GM12878 (cell line): Measurements from ENCODE around the gene C9orf50. TPM values are rescaled to one million over a fixed set of nuclear protein-coding genes. Genes with fewer than 3 reads are reported as not detected.

Experiments
- ATAC-seq: fragments of 200-7000 bp; cut with Tn5 transposase; 3 replicates; pipeline ENCODE4 v1.9.1; 2020; ENCODE audit warnings: mild to moderate bottlenecking, moderate library complexity
- BruUV-seq: library from RNA; stranded (reverse); fragments of 400-500 nt; replicated peaks from 2 replicates; lab custom pipeline; 2021; lab: Mats Ljungman, UMichigan
- CTCF ChIA-PET: fragments of 300-600 bp; sonication (Branson Sonifier 250); formaldehyde crosslinking; extraction: SDS; loops from one replicate; lab custom pipeline; 2021; ENCODE audit warnings: inconsistent platforms; lab: Yijun Ruan, JAX
- POLR2A ChIA-PET: fragments of 350-600 bp; formaldehyde crosslinking; extraction: SDS; loops from one replicate; lab custom pipeline; 2021; ENCODE audit warnings: inconsistent platforms; lab: Charles Lee
- RAD21 ChIA-PET: fragments of 300-600 bp; sonication (Branson Sonifier 250); formaldehyde crosslinking; loops from one replicate; lab custom pipeline; 2023; ENCODE audit warnings: antibody characterized with exemption; ENCODE audit not compliant: unreplicated experiment; lab: Charles Lee
- SMC1A ChIA-PET: fragments of 300-600 bp; sonication (Branson Sonifier 250); formaldehyde crosslinking; loops from one replicate; lab custom pipeline; 2023; ENCODE audit not compliant: unreplicated experiment, uncharacterized antibody; lab: Charles Lee
- DNase-seq: peaks from one replicate; pipeline ENCODE4 v3.0.0-alpha.2; 2011; ENCODE audit warnings: low read depth, low spot score
- FAIRE-seq: peaks from 3 replicates; lab custom pipeline; 2011; peaks lifted over from hg19 to GRCh38; lab: Jason Lieb, UNC
- H2AFZ ChIP-seq: 2 replicates; pipeline ENCODE4 v1.6.0; 2011; ENCODE audit warnings: low read depth, low read length, control low read depth; ENCODE audit not compliant: control insufficient read depth
- H3K27ac ChIP-seq: 2 replicates; pipeline ENCODE4 v1.5.1; 2011; ENCODE audit warnings: control low read depth; ENCODE audit not compliant: control insufficient read depth, insufficient read depth
- H3K27me3 ChIP-seq, 2 experiments: replicated peaks in 1 of 2; 2 replicates each; pipeline versions ENCODE4 v1.6.0 to v1.6.1; 2011; ENCODE audit warnings: low read length in 1 of 2; ENCODE audit not compliant: control insufficient read depth in 2 of 2, insufficient read depth in 2 of 2
- H3K36me3 ChIP-seq, 2 experiments: 2 replicates each; pipeline ENCODE4 v1.5.1; 2011; ENCODE audit warnings: low read length in 1 of 2; ENCODE audit not compliant: control insufficient read depth in 2 of 2, insufficient read depth in 2 of 2
- H3K4me1 ChIP-seq: 2 replicates; pipeline ENCODE4 v1.6.1; 2011; ENCODE audit warnings: mild to moderate bottlenecking, low read length, moderate library complexity, mixed read lengths; ENCODE audit not compliant: control insufficient read depth, insufficient read depth
- H3K4me2 ChIP-seq: 2 replicates; pipeline ENCODE4 v1.6.0; 2011; ENCODE audit warnings: control low read depth; ENCODE audit not compliant: control insufficient read depth, insufficient read depth
- H3K4me3 ChIP-seq: fragments of 200-600 bp; sonication (generic); 2 replicates; pipeline ENCODE4 v1.5.1; 2016
- H3K79me2 ChIP-seq: 2 replicates; pipeline ENCODE4 v1.6.0; 2011; ENCODE audit warnings: low read length; ENCODE audit not compliant: control insufficient read depth, insufficient read depth
- H3K9ac ChIP-seq: 2 replicates; pipeline ENCODE4 v1.8.0; 2011; ENCODE audit warnings: low read length, control low read depth, mixed read lengths; ENCODE audit not compliant: control insufficient read depth, insufficient read depth
- H3K9me3 ChIP-seq: replicated peaks from 3 replicates; pipeline ENCODE4 v1.5.1; 2011; ENCODE audit warnings: mild to moderate bottlenecking, low read length; ENCODE audit not compliant: control insufficient read depth, insufficient read depth
- H4K20me1 ChIP-seq: 2 replicates; pipeline ENCODE4 v1.6.0; 2011; ENCODE audit not compliant: control insufficient read depth, insufficient read depth
- BMI1 ChIP-seq: fragments of 450-650 bp; IDR thresholded peaks from 2 replicates; pipeline ENCODE4 v1.6.1; 2016; ENCODE audit warnings: mild to moderate bottlenecking, moderate library complexity, borderline replicate concordance
- BRCA1 ChIP-seq: IDR thresholded peaks from 2 replicates; pipeline ENCODE4 v1.6.1; 2011; ENCODE audit warnings: low read depth, low read length, improper control_type of control experiment
- CBX3 ChIP-seq: fragments of 200-600 bp; sonication (generic); IDR thresholded peaks from 2 replicates; pipeline ENCODE4 v1.6.1; 2016; ENCODE audit warnings: low read depth, borderline replicate concordance
- EP300 ChIP-seq, 2 experiments: fragments of 150-350 bp in 1 of 2; IDR thresholded peaks; 2 replicates each; pipeline ENCODE4 v1.6.1; 2011 to 2012; ENCODE audit warnings: low read depth in 2 of 2, low read length in 2 of 2, borderline replicate concordance in 1 of 2, improper control_type of control experiment in 1 of 2, inconsistent platforms in 1 of 2; ENCODE audit not compliant: control insufficient read depth in 1 of 2
- HDAC6 ChIP-seq: fragments of 200-600 bp; sonication (generic); IDR thresholded peaks from one replicate; pipeline ENCODE4 v1.8.0; 2017; ENCODE audit warnings: antibody characterized with exemption; ENCODE audit not compliant: unreplicated experiment
- JUND ChIP-seq: IDR thresholded peaks from 2 replicates; pipeline ENCODE4 v1.6.1; 2012; ENCODE audit warnings: low read depth, mild to moderate bottlenecking, low read length, improper control_type of control experiment, moderate library complexity
- MEF2B ChIP-seq: fragments of 450-650 bp; IDR thresholded peaks from 2 replicates; pipeline ENCODE4 v1.6.1; 2018; ENCODE audit warnings: mild to moderate bottlenecking, moderate library complexity; ENCODE audit not compliant: partially characterized antibody, poor library complexity, severe bottlenecking
- MYC ChIP-seq: IDR thresholded peaks from 2 replicates; pipeline ENCODE4 v1.6.1; 2011; ENCODE audit warnings: mild to moderate bottlenecking, low read length, moderate library complexity, inconsistent platforms; ENCODE audit not compliant: insufficient read depth, insufficient replicate concordance, insufficient read length, severe bottlenecking
- RBBP5 ChIP-seq: fragments of 200-600 bp; sonication (generic); conservative IDR thresholded peaks from 2 replicates; pipeline ENCODE4 v1.6.1; 2016
- RUNX3 ChIP-seq: IDR thresholded peaks from 2 replicates; pipeline ENCODE4 v1.6.1; 2012; ENCODE audit warnings: low read length, inconsistent platforms
- SIN3A ChIP-seq: IDR thresholded peaks from 2 replicates; pipeline ENCODE4 v1.6.1; 2012; ENCODE audit warnings: low read depth, low read length, improper control_type of control experiment
- SMAD1 ChIP-seq: fragments of 450-650 bp; IDR thresholded peaks from 2 replicates; pipeline ENCODE4 v1.6.1; 2018; ENCODE audit warnings: mild to moderate bottlenecking, low read depth; ENCODE audit not compliant: partially characterized antibody
- SMAD5 ChIP-seq: IDR thresholded peaks from 2 replicates; pipeline ENCODE4 v1.6.1; 2016; ENCODE audit warnings: antibody characterized with exemption, low read depth
- ZBTB33 ChIP-seq: fragments of 450-650 bp; IDR thresholded peaks from 2 replicates; pipeline ENCODE4 v1.6.1; 2017; ENCODE audit warnings: mild to moderate bottlenecking
- WGBS: methylation state at CpG from one replicate; pipeline ENCODE4 v1.1.6; 2016; ENCODE audit warnings: low lambda C conversion rate; ENCODE audit not compliant: insufficient replicate concordance, insufficient coverage; ENCODE audit errors: missing lambda C conversion rate; 5-methylcytosine and 5-hydroxymethylcytosine counted together
- in situ Hi-C: fragments of 300-500 bp; cut with MboI; formaldehyde crosslinking; loops from 9 replicates; pipeline ENCODE4 v1.14.3; 2018; ENCODE audit warnings: mixed read lengths
- intact Hi-C: fragments of 100-400 bp; cut with micrococcal nuclease; formaldehyde crosslinking; loops from one replicate; pipeline ENCODE4 v1.14.2; 2022; ENCODE audit not compliant: unreplicated experiment
- polyA plus RNA-seq, 11 experiments: library from polyadenylated mRNA; depleted of rRNA in 4 of 11; unstranded in 6 of 11; stranded (reverse) in 5 of 11; fragments of >200 nt; fragmentation: Nextera tagmentation in 4 of 11; fragmentation: Illumina TruSeq in 1 of 11; extraction: Ambion mirVana in 4 of 11; extraction: Trizol in 1 of 11; gene quantifications; 1 replicate in 1 of 11; 2 replicates in 10 of 11; pipeline versions ENCODE4 v1.2.1 to v1.2.3, GENCODE V29; 2011 to 2016; ENCODE audit warnings: inconsistent platforms in 2 of 11, missing spikeins in 2 of 11, low read depth in 1 of 11
- total RNA-seq, 4 experiments: library from RNA; depleted of rRNA in 3 of 4; stranded (reverse); fragments of >200 nt in 3 of 4; fragmentation: Illumina TruSeq in 1 of 4; extraction: Trizol in 1 of 4; gene quantifications; 2 replicates each; pipeline versions ENCODE4 v1.2.1 to v1.2.3, GENCODE V29; 2013 to 2021

C9orf50 gene
- total and polyA plus RNA-seq, 10 of the 15 experiments (the other 5 are each of a cell fraction or from before 2014, with no cell fraction given): not detected

DNA sequence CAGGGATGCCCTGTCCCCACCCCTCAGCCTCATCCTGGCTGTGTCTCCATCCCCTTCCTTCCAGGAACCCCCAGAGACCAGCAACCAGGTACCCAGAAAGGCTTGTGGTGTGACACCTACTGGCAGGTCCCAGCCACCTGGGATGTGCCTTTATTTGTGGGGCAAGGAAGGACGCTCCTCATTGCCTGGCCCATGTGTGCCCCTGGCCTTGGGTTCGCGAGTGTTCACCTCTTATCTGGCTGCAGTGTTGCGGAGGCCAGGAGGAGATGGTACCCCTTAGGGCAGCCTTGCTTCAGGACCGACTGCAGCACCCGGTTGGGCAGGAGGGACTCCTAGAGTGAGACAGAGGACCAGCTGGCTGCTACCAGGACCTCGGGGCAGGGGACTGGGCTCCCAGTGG, 8.8 kb downstream of the C9orf50 start:
- ChIA-PET SMC1A (interaction anchor here (1.4 to 2.0 kb wide), 3 partner anchors 12 to 481 kb away, joined by 4 to 13 read pairs (median 5); no protein-coding TSS in a partner anchor), POLR2A (interaction anchor here (1.1 kb wide), 1 partner anchor 472 kb away, joined by 3 read pairs; no protein-coding TSS in a partner anchor), RAD21 (interaction anchor here (0.7 to 1.2 kb wide), 2 partner anchors 15 to 469 kb away, joined by 3 read pairs; no protein-coding TSS in a partner anchor), CTCF (interaction anchor here (1.7 to 4.3 kb wide), 6 partner anchors 12 to 480 kb away, joined by 13 to 35 read pairs (median 26); no protein-coding TSS in a partner anchor)
- Histone ChIP-seq H3K27me3 (no peaks in the 10 kb centered on the region), H3K79me2 (no peaks in the 10 kb centered on the region), H3K27ac (no peak overlapping the region), H4K20me1 (no peaks in the 10 kb centered on the region; the same call in 1 of the 2 replicates), H3K4me3 (no peak overlapping the region), H3K36me3 (no peaks in the 10 kb centered on the region), H3K9me3 (no peaks in the 10 kb centered on the region), H2AFZ (no peak overlapping the region), H3K4me2 (no peak overlapping the region), H3K9ac (no peak overlapping the region), H3K4me1 (peaks cover 8% of the 10 kb centered on the region)
- BruUV-seq: no TSS peak
- ATAC-seq (no peak), DNase-seq (no peak), FAIRE-seq (no peak)
- intact Hi-C loops: loop anchor here (10.0 kb wide), 1 partner anchor 437 kb away; the partner anchor contains the start of gene IER5L
- 50% methylated on average over 7 of the region's 7 CpGs for WGBS
- in situ Hi-C loops: loop anchor here (5.0 kb wide), 2 partner anchors 440 to 480 kb away; no protein-coding TSS in a partner anchor
- TF ChIP-seq MYC (no peak), HDAC6 (no peak), RUNX3 (no peak)

GRCh38 chr9:129611307-129611800, 9.5 kb downstream of the C9orf50 start:
- Histone ChIP-seq H3K27me3 (no peaks in the 10 kb centered on the region), H3K79me2 (no peaks in the 10 kb centered on the region), H3K9ac (no peak overlapping the region), H3K27ac (no peak overlapping the region), H4K20me1 (no peaks in the 10 kb centered on the region), H2AFZ (no peak overlapping the region), H3K36me3 (no peaks in the 10 kb centered on the region), H3K4me2 (no peak overlapping the region), H3K4me1 (peaks cover 8% of the 10 kb centered on the region), H3K9me3 (no peaks in the 10 kb centered on the region), H3K4me3 (no peak overlapping the region)
- SMC1A ChIA-PET: interaction anchor here (0.7 to 2.0 kb wide), 8 partner anchors 13 to 481 kb away, joined by 4 to 13 read pairs (median 5); no protein-coding TSS in a partner anchor
- RAD21 ChIA-PET: interaction anchor here (0.7 to 1.2 kb wide), 10 partner anchors 13 to 482 kb away, joined by 3 to 15 read pairs (median 4); partner anchors contain the start of genes IER5L and NTMT1
- no TSS peak for BruUV-seq
- ATAC-seq: peak; percentile 7
- no peak for DNase-seq
- 12% methylated on average over 11 of the region's 12 CpGs for WGBS
- in situ Hi-C loops (loop anchor here (5.0 kb wide), 2 partner anchors 439 to 479 kb away; no protein-coding TSS in a partner anchor), intact Hi-C loops (loop anchor here (2.0 to 10.0 kb wide), 2 partner anchors 341 to 437 kb away; partner anchors contain the start of gene IER5L)
- CTCF ChIA-PET: interaction anchor here (0.8 to 2.0 kb wide), 13 partner anchors 9 to 544 kb away, joined by 3 to 35 read pairs (median 5); partner anchors contain the start of genes C9orf50 and IER5L
- no peak for FAIRE-seq
- POLR2A ChIA-PET: interaction anchor here (0.9 kb wide), 1 partner anchor 469 kb away, joined by 3 read pairs; no protein-coding TSS in a partner anchor
- no peak for TF ChIP-seq ZBTB33
- TF ChIP-seq RBBP5: no peak
- TF ChIP-seq BMI1: no peak
- TF ChIP-seq SMAD5: no peak
- TF ChIP-seq CBX3: no peak
- TF ChIP-seq SIN3A: no peak
- no peak for TF ChIP-seq JUND
- TF ChIP-seq MEF2B: no peak
- TF ChIP-seq HDAC6: no peak
- TF ChIP-seq EP300 (IDR thresholded peaks at IDR 0.05; ENCODE audit: borderline replicate concordance in 1 of 2, control insufficient read depth in 1 of 2, low read depth in 2 of 2, low read length in 2 of 2): no peak
- no peak for TF ChIP-seq SMAD1
- TF ChIP-seq BRCA1: no peak
